Neutrophil (primary cell): Measurements from ENCODE around the gene MED12L.
A peak's percentile ranks its signal among the peaks of the same experiment; 100 is the strongest.

Experiments
- H3K27ac ChIP-seq: fragments of 200-600 bp; sonication (generic); 2 replicates; pipeline ENCODE4 v1.5.1; 2016; ENCODE audit warnings: mild to moderate bottlenecking, moderate library complexity
- H3K27me3 ChIP-seq: fragments of 200-600 bp; sonication (generic); 2 replicates; pipeline ENCODE4 v1.6.0; 2016; ENCODE audit warnings: mild to moderate bottlenecking
- H3K36me3 ChIP-seq: fragments of 200-600 bp; sonication (generic); 2 replicates; pipeline ENCODE4 v1.5.1; 2017
- H3K4me1 ChIP-seq, 2 experiments: fragments of 200-600 bp in 1 of 2; sonication (generic) in 1 of 2; 1 replicate in 1 of 2; 2 replicates in 1 of 2; pipeline versions ENCODE4 v1.5.1 to v1.6.1; 2013 to 2016; ENCODE audit warnings: low read depth in 1 of 2, low read length in 1 of 2, mild to moderate bottlenecking in 1 of 2, moderate library complexity in 1 of 2; ENCODE audit not compliant: control insufficient read depth in 1 of 2, insufficient read depth in 1 of 2
- H3K4me3 ChIP-seq, 2 experiments: fragments of 200-600 bp in 1 of 2; sonication (generic) in 1 of 2; 1 replicate in 1 of 2; 2 replicates in 1 of 2; pipeline ENCODE4 v1.5.1; 2013 to 2016; ENCODE audit warnings: low read depth in 1 of 2, low read length in 1 of 2, mild to moderate bottlenecking in 1 of 2, moderate library complexity in 1 of 2
- H3K9me3 ChIP-seq: fragments of 200-600 bp; sonication (generic); 2 replicates; pipeline ENCODE4 v1.5.1; 2016
- TF ChIP-seq, protein P1 (sequence below): fragments of 200-600 bp; sonication (generic); IDR thresholded peaks from 2 replicates; pipeline ENCODE4 v1.5.1; 2016; ENCODE audit warnings: antibody characterized with exemption

The MED12L gene

DNA sequence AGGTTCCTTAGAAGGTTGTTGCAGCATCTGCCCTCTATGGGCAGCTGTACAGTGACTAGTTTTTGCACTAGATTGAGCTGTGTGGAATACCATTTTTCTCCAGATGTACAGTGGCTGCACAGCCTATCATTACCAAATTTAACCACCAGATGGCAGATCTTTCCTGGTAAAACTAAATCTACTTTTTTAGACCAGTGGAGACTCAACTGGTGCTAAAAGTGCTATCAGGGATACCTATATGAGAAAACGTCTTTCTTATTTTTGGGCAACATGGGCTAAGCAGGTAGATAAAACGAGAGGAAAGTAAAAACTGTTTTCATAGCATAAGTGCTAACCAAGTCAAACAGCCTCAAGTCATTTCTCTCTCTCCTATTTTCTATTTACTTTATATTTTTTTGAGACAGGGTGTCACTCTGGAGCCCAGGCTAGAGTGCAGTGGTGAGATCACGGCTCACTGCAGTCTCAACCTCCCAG lies 354.2 kb downstream of the MED12L start:
- Histone ChIP-seq H3K36me3 (no peaks in the 10 kb centered on the region), H3K4me3 (no peak overlapping the region), H3K9me3 (no peaks in the 10 kb centered on the region), H3K27me3 (no peaks in the 10 kb centered on the region), H3K27ac (no peak overlapping the region), H3K4me1 (no peaks in the 10 kb centered on the region)
- TF ChIP-seq, protein P1, sequence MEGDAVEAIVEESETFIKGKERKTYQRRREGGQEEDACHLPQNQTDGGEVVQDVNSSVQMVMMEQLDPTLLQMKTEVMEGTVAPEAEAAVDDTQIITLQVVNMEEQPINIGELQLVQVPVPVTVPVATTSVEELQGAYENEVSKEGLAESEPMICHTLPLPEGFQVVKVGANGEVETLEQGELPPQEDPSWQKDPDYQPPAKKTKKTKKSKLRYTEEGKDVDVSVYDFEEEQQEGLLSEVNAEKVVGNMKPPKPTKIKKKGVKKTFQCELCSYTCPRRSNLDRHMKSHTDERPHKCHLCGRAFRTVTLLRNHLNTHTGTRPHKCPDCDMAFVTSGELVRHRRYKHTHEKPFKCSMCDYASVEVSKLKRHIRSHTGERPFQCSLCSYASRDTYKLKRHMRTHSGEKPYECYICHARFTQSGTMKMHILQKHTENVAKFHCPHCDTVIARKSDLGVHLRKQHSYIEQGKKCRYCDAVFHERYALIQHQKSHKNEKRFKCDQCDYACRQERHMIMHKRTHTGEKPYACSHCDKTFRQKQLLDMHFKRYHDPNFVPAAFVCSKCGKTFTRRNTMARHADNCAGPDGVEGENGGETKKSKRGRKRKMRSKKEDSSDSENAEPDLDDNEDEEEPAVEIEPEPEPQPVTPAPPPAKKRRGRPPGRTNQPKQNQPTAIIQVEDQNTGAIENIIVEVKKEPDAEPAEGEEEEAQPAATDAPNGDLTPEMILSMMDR = peak; percentile 69

DNA sequence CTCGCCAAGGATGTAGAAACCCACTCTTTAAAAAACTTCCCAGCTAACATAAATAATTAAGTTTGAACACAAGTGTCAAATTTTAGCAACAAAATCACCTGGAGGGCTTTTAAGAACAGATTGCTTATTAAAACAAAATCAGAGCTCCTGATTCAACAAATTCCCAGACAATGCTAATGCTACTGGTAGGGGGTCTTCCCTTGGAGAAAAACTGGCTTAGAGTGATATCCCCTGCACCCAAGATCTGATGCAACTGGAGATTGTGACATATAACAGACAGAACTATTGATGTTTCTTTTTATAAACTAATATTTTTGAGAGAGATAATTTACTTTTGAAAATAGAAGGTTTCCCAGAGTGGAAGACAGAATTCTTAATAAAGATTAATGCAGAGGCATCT lies 355.5 kb downstream of the MED12L start:
- Histone ChIP-seq H3K9me3 (no peaks in the 10 kb centered on the region), H3K4me1 (no peaks in the 10 kb centered on the region), H3K36me3 (no peaks in the 10 kb centered on the region), H3K27me3 (no peaks in the 10 kb centered on the region), H3K27ac (no peak overlapping the region), H3K4me3 (no peak overlapping the region)
- TF ChIP-seq, protein P1 = no peak

DNA sequence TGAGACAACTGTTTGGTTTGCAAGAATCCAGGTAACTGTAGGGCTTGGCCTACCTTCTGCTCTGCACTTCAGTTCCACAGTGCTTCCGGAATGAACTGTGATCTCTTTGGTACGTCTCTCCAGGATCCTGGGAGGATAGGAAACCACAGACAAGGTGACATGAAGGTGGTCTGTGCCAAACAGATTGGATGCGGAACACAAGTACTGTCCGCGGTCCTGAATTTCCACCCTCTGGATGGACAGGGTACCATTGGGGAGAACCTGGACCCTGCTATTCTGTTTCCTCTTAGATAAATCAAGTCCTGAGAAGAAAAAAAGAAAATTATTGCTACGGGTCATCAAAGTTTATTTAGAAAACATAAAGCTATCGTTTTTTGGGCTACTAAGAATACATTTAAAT lies 358.1 kb downstream of the MED12L start:
- H3K27me3 ChIP-seq = no peaks in the 10 kb centered on the region
- no peak overlapping the region for H3K4me3 ChIP-seq
- H3K36me3 ChIP-seq = no peaks in the 10 kb centered on the region
- H3K4me1 ChIP-seq = no peaks in the 10 kb centered on the region
- TF ChIP-seq, protein P1 = no peak
- no peaks in the 10 kb centered on the region for H3K9me3 ChIP-seq
- no peak overlapping the region for H3K27ac ChIP-seq

- no peak overlapping the region for H3K27ac ChIP-seq
- no peaks in the 10 kb centered on the region for H3K36me3 ChIP-seq
- TF ChIP-seq, protein P1 = no peak
- H3K9me3 ChIP-seq = no peaks in the 10 kb centered on the region
- no peaks in the 10 kb centered on the region for H3K27me3 ChIP-seq
- H3K4me3 ChIP-seq = no peak overlapping the region
- H3K4me1 ChIP-seq = no peaks in the 10 kb centered on the region
Measured at GRCh38 chr3:151445273-151446001, 360.0 kb downstream of the MED12L start.

DNA sequence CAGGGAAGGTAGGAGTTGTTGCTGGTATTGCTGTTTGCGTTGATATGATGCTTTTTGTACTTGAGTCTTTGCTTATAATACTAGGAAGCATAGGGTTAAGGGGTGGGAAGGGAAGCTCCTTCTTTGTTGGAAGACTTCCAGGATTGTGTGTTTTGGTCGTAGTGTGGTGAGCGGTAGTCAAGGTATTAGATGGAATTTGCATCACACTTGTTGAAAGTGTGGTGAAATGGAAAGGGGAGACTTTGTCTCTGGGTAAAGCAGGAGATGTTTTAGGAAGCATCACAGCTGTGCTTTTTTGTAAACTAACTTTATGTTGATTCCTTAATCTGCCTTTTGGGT lies 360.5 kb downstream of the MED12L start:
- no peaks in the 10 kb centered on the region for H3K27me3 ChIP-seq
- no peaks in the 10 kb centered on the region for H3K36me3 ChIP-seq
- no peaks in the 10 kb centered on the region for H3K4me1 ChIP-seq
- H3K4me3 ChIP-seq = no peak overlapping the region
- H3K9me3 ChIP-seq = no peaks in the 10 kb centered on the region
- TF ChIP-seq, protein P1 = no peak
- H3K27ac ChIP-seq = no peak overlapping the region
